ENCODE results near the gene RUFY1. TPM values are rescaled to one million over a fixed set of nuclear protein-coding genes. Genes with fewer than 3 reads are reported as not detected.

RUFY1 gene
- total and polyA plus RNA-seq, 2 experiments from 2014 or later = 25.1 to 33.6 TPM

GRCh38 chr5:179619776-179620175, 69.4 kb downstream of the RUFY1 start:
- Histone ChIP-seq H3K4me3 (peak overlapping the region; percentile 79), H3K27me3 (no peaks in the 10 kb centered on the region), H3K27ac (peak overlapping the region; percentile 7), H3K4me1 (ENCODE audit: low read depth) (peaks cover 33% of the 10 kb centered on the region), H3K36me3 (peaks cover 73% of the 10 kb centered on the region), H3K9me3 (ENCODE audit: low read depth) (no peaks in the 10 kb centered on the region)
- TF ChIP-seq CTCF (IDR thresholded peaks at IDR 0.05; ENCODE audit: low read depth, low read length) = no peak
- no peak for DNase-seq (ENCODE audit: low read depth in 1 of 2, low spot score in 1 of 2)

DNA sequence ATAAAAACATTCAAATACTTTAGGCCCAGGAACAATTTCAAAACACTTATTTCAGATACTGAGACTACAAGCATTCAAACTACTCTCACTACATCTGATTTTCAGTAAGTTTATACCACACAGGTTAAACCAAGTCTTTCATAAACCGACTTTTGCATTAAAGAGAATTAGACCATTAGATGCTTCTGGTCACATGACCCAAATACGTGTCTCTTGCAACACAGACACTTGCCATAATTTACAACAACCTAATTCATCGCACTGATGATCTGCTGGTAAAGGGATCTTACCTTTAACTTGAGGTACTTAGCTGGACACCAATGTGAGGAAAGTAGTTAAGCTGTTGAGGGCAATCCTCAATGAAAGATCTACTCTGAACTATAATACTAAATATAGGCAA, 69.9 kb downstream of the RUFY1 start:
- peak overlapping the region; percentile 79 for H3K4me3 ChIP-seq
- H3K27me3 ChIP-seq = no peaks in the 10 kb centered on the region

DNA sequence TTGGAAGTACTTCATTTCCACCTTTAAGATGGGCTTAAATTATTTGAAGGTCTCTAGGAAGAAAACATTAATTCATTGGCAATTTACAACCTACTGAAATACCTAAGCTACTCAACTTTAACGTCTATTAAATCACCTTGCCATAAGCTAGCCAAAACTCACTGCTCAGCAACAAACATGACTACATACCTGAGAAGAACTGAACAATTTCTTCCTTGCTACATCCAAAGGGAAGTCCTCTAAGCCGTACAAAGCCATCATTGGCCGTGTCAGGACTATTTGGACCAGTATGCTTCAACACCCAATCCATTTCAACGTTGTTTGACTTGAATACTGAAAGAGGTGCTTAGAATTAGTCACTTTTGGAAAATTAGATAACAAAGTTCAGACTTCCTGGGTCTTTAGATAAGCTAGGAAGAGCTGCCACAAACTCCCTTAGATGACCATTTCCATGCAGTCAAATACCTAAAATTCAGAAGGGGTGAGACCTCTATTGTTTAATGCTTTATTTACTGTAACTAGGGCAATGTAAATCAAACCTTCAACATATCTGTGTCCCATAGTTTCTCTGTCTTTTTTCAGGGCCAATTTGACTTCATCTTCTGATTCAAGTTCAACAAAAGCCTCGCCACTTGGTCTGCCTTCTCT, 70.5 kb downstream of the RUFY1 start:
- DNase-seq (ENCODE audit: low read depth in 1 of 2, low spot score in 1 of 2) = no peak
- Histone ChIP-seq H3K36me3 (peaks cover 62% of the 10 kb centered on the region), H3K4me3 (peak overlapping the region; percentile 79), H3K4me1 (ENCODE audit: low read depth) (peaks cover 33% of the 10 kb centered on the region), H3K9me3 (ENCODE audit: low read depth) (no peaks in the 10 kb centered on the region), H3K27ac (peak overlapping the region; percentile 42), H3K27me3 (no peaks in the 10 kb centered on the region)
- no peak for TF ChIP-seq CTCF (IDR thresholded peaks at IDR 0.05; ENCODE audit: low read depth, low read length)

More for the DNA sequence above, 69.9 kb downstream of the RUFY1 start:
- no peak overlapping the region for H3K27ac ChIP-seq
- no peak for TF ChIP-seq CTCF (IDR thresholded peaks at IDR 0.05; ENCODE audit: low read depth, low read length)
- H3K36me3 ChIP-seq = peaks cover 68% of the 10 kb centered on the region
- no peaks in the 10 kb centered on the region for H3K9me3 ChIP-seq (ENCODE audit: low read depth)
- DNase-seq (ENCODE audit: low read depth in 1 of 2, low spot score in 1 of 2) = no peak
- H3K4me1 ChIP-seq (ENCODE audit: low read depth) = peaks cover 33% of the 10 kb centered on the region

GRCh38 chr5:179621551-179622214, 71.3 kb downstream of the RUFY1 start:
- H3K4me3 ChIP-seq = peak overlapping the region; percentile 79
- no peaks in the 10 kb centered on the region for H3K27me3 ChIP-seq
- no peak overlapping the region for H3K27ac ChIP-seq
- no peaks in the 10 kb centered on the region for H3K9me3 ChIP-seq (ENCODE audit: low read depth)
- no peak for DNase-seq (ENCODE audit: low read depth in 1 of 2, low spot score in 1 of 2)
- H3K36me3 ChIP-seq = peaks cover 54% of the 10 kb centered on the region
- peaks cover 33% of the 10 kb centered on the region for H3K4me1 ChIP-seq (ENCODE audit: low read depth)
- TF ChIP-seq CTCF (IDR thresholded peaks at IDR 0.05; ENCODE audit: low read depth, low read length) = no peak

DNA sequence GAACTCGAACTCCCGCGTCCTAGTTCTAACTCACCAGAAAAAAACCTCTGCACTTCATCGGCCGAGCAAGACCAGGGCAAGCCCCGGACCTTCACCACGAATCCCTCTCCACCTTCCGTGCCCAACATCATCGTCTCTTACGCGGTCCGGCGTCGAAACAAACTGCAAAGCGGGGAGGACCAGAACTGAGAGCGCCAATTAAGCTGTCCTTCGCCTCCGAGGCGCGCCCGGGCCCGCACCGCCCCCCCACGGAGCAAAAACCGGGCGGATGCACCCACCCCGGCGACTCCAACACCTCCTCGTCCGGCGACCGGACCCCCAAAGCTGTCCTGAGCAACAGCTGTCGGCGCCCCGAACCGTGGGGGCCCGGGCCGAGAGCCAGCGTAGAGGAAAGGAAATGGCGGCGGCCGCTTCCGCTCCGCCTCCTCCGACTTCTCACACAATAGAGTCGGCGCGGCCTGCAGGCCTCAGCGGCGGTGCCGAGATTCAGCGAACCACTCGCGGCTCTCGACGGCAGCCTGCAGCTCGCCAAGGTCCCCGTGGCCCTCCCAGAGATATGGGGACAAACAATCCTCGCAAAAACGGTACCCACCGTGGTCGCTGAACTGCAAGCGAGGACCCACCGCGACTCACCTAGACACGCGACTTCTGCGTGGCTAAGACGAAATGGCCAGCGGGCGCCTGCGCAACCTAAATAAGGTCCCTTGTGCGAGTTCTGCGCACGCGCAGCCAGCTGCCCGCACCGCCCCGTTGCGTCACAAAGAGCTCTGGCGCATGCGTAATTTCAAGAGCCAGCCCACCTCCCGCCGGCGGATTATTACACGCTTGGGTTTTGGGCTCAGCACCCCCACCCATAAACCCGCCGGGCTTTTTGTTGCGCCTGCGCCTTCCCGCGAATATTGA, 72.9 kb downstream of the RUFY1 start, which contains the start of gene HNRNPH1:
Gene HNRNPH1 (minus strand): TSS at position 669 of the 903 bp plus-strand sequence. CDS start 538 bp downstream, at position 131.
- Histone ChIP-seq H3K4me1 (ENCODE audit: low read depth) (peaks cover 33% of the 10 kb centered on the region), H3K27me3 (no peaks in the 10 kb centered on the region), H3K36me3 (peaks cover 38% of the 10 kb centered on the region), H3K4me3 (peak within 1 kb of the TSS; percentile 79), H3K27ac (peak within 1 kb of the TSS; percentile 97), H3K9me3 (ENCODE audit: low read depth) (no peaks in the 10 kb centered on the region)
- TF ChIP-seq CTCF (IDR thresholded peaks at IDR 0.05; ENCODE audit: low read depth, low read length) = no peak
- DNase-seq (ENCODE audit: low read depth in 1 of 2, low spot score in 1 of 2) = peak; percentile 99

All from cardiac muscle cell (in vitro differentiated cells and primary cell).